Measurements from ENCODE around the gene EPO. TPM values are rescaled to one million over a fixed set of nuclear protein-coding genes. Genes with fewer than 3 reads are reported as not detected.
A peak's percentile ranks its signal among the peaks of the same experiment; 100 is the strongest.
"Not testable (repeated sequence)": the region's sequence is repeated elsewhere in the genome, so short reads cannot be mapped to it uniquely, and the experiment has no call there.

Gene EPO
- total RNA-seq, 1 donor from 2014 or later, result not detected

- Mint-ChIP-seq H3K4me1 (ENCODE audit: low read depth, unreplicated experiment) (peaks cover 5% of the 10 kb centered on the region), H3K4me3 (ENCODE audit: unreplicated experiment) (no peak overlapping the region), H3K27me3 (ENCODE audit: unreplicated experiment) (peaks cover 13% of the 10 kb centered on the region), H3K36me3 (ENCODE audit: unreplicated experiment) (peaks cover 11% of the 10 kb centered on the region), H3K27ac (ENCODE audit: unreplicated experiment) (no peak overlapping the region), H3K9me3 (ENCODE audit: unreplicated experiment) (peaks cover 4% of the 10 kb centered on the region)
- TF ChIP-seq CTCF (IDR thresholded peaks at IDR 0.05; ENCODE audit: partially characterized antibody, unreplicated experiment), result no peak
- no peak for DNase-seq
These were observed 2.4 kb downstream of the EPO start for GRCh38 chr7:100722480-100723212.

GRCh38 chr7:100723732-100724275, 3.5 kb downstream of the EPO start:
- no peak for TF ChIP-seq CTCF (IDR thresholded peaks at IDR 0.05; ENCODE audit: partially characterized antibody, unreplicated experiment)
- Mint-ChIP-seq H3K4me3 (ENCODE audit: unreplicated experiment) (no peak overlapping the region), H3K9me3 (ENCODE audit: unreplicated experiment) (peaks cover 4% of the 10 kb centered on the region), H3K4me1 (ENCODE audit: low read depth, unreplicated experiment) (peaks cover 5% of the 10 kb centered on the region), H3K27me3 (ENCODE audit: unreplicated experiment) (peaks cover 14% of the 10 kb centered on the region), H3K36me3 (ENCODE audit: unreplicated experiment) (peaks cover 2% of the 10 kb centered on the region), H3K27ac (ENCODE audit: unreplicated experiment) (no peak overlapping the region)
- no peak for DNase-seq

GRCh38 chr7:100724364-100724763, 4.1 kb downstream of the EPO start:
- H3K36me3 Mint-ChIP-seq (ENCODE audit: unreplicated experiment); DNase-seq; H3K27ac Mint-ChIP-seq (ENCODE audit: unreplicated experiment); H3K9me3 Mint-ChIP-seq (ENCODE audit: unreplicated experiment); H3K4me1 Mint-ChIP-seq (ENCODE audit: low read depth, unreplicated experiment); H3K4me3 Mint-ChIP-seq (ENCODE audit: unreplicated experiment): not testable (repeated sequence)
- peaks cover 11% of the 10 kb centered on the region for H3K27me3 Mint-ChIP-seq (ENCODE audit: unreplicated experiment)

GRCh38 chr7:100726996-100727761, 6.9 kb downstream of the EPO start:
- TF ChIP-seq CTCF (IDR thresholded peaks at IDR 0.05; ENCODE audit: partially characterized antibody, unreplicated experiment), result no peak
- Mint-ChIP-seq H3K4me3 (ENCODE audit: unreplicated experiment) (peak overlapping the region; percentile 34), H3K27me3 (ENCODE audit: unreplicated experiment) (peaks cover 4% of the 10 kb centered on the region), H3K9me3 (ENCODE audit: unreplicated experiment) (peaks cover 2% of the 10 kb centered on the region), H3K27ac (ENCODE audit: unreplicated experiment) (no peak overlapping the region), H3K4me1 (ENCODE audit: low read depth, unreplicated experiment) (peaks cover 2% of the 10 kb centered on the region), H3K36me3 (ENCODE audit: unreplicated experiment) (no peaks in the 10 kb centered on the region)
- no peak for DNase-seq

- H3K4me1 Mint-ChIP-seq (ENCODE audit: low read depth, unreplicated experiment), result no peaks in the 10 kb centered on the region
- TF ChIP-seq CTCF (IDR thresholded peaks at IDR 0.05; ENCODE audit: partially characterized antibody, unreplicated experiment), result no peak
- H3K9me3 Mint-ChIP-seq (ENCODE audit: unreplicated experiment), result no peaks in the 10 kb centered on the region
- no peaks in the 10 kb centered on the region for H3K36me3 Mint-ChIP-seq (ENCODE audit: unreplicated experiment)
- no peak for DNase-seq
- no peak overlapping the region for H3K27ac Mint-ChIP-seq (ENCODE audit: unreplicated experiment)
- H3K4me3 Mint-ChIP-seq (ENCODE audit: unreplicated experiment), result no peak overlapping the region
- peaks cover 2% of the 10 kb centered on the region for H3K27me3 Mint-ChIP-seq (ENCODE audit: unreplicated experiment)
These were observed 7.9 kb downstream of the EPO start for GRCh38 chr7:100728196-100728595.
